HG03060 (cell line): ENCODE results near the gene CAND2.
"Not testable (repeated sequence)": the region's sequence is repeated elsewhere in the genome, so short reads cannot be mapped to it uniquely, and the experiment has no call there.

Experiments used
- ATAC-seq: cut with Tn5 transposase; IDR thresholded peaks from one replicate; pipeline ENCODE4 v1.9.1; 2021; ENCODE audit warnings: low read depth, moderate number of reproducible peaks; ENCODE audit not compliant: unreplicated experiment

CAND2 gene

GRCh38 chr3:12769761-12770160 is 26.7 kb upstream of the CAND2 start:
- ATAC-seq = no peak

- no peak for ATAC-seq
Measured at GRCh38 chr3:12771236-12771635, 25.2 kb upstream of the CAND2 start.

GRCh38 chr3:12772462-12772861 is 24.0 kb upstream of the CAND2 start:
- no peak for ATAC-seq

GRCh38 chr3:12773030-12773709 is 23.3 kb upstream of the CAND2 start:
- no peak for ATAC-seq

- ATAC-seq = no peak
Measured at GRCh38 chr3:12773710-12774086, 22.8 kb upstream of the CAND2 start.

- ATAC-seq = no peak
Measured at GRCh38 chr3:12774619-12775018, 21.9 kb upstream of the CAND2 start.

GRCh38 chr3:12775226-12775625 is 21.3 kb upstream of the CAND2 start:
- no peak for ATAC-seq

- not testable (repeated sequence) for ATAC-seq
Measured at GRCh38 chr3:12775970-12776369, 20.5 kb upstream of the CAND2 start.

- no peak for ATAC-seq
Measured at GRCh38 chr3:12777171-12777570, 19.3 kb upstream of the CAND2 start.

- ATAC-seq = no peak
Measured at GRCh38 chr3:12780751-12781150, 15.7 kb upstream of the CAND2 start.

- no peak for ATAC-seq
Measured at GRCh38 chr3:12782172-12782815, 14.2 kb upstream of the CAND2 start.

GRCh38 chr3:12785096-12785495 is 11.4 kb upstream of the CAND2 start:
- ATAC-seq = no peak

- not testable (repeated sequence) for ATAC-seq
Measured at GRCh38 chr3:12787346-12787745, 9.1 kb upstream of the CAND2 start.

- ATAC-seq = not testable (repeated sequence)
Measured at GRCh38 chr3:12787967-12788690, 8.4 kb upstream of the CAND2 start.

GRCh38 chr3:12791430-12791829 is 5.0 kb upstream of the CAND2 start:
- ATAC-seq = no peak

- ATAC-seq = no peak
Measured at GRCh38 chr3:12793701-12794100, 2.8 kb upstream of the CAND2 start.

- no peak for ATAC-seq
Measured at GRCh38 chr3:12797124-12797891, 828 bp downstream of the CAND2 start.

GRCh38 chr3:12797892-12798558 is 1.5 kb downstream of the CAND2 start:
- no peak for ATAC-seq

GRCh38 chr3:12798559-12799179 is 2.2 kb downstream of the CAND2 start:
- ATAC-seq = no peak
